Right renal pelvis (tissue), 4 donors: ENCODE measurements around the gene RAB25. TPM values are rescaled to one million over a fixed set of nuclear protein-coding genes. Genes with fewer than 3 reads are reported as not detected.
"Not testable (repeated sequence)": the region's sequence is repeated elsewhere in the genome, so short reads cannot be mapped to it uniquely, and the experiment has no call there.

Experiments used
- DNase-seq, 4 donors: peaks; one replicate each; pipeline ENCODE4 v3.0.0-alpha.2; 2013; ENCODE audit warnings: low read depth in 4 of 4, low spot score in 3 of 4, missing footprints in 1 of 4
- polyA plus RNA-seq, 4 donors: library from polyadenylated mRNA; unstranded; fragments of 120-200 nt; gene quantifications; one replicate each; pipeline ENCODE4 v1.2.1, GENCODE V29; 2013; ENCODE audit not compliant: insufficient read length in 4 of 4

The RAB25 gene
- polyA plus RNA-seq, 4 donors, result 51.6 to 65.8 (median 57.7) TPM

DNA sequence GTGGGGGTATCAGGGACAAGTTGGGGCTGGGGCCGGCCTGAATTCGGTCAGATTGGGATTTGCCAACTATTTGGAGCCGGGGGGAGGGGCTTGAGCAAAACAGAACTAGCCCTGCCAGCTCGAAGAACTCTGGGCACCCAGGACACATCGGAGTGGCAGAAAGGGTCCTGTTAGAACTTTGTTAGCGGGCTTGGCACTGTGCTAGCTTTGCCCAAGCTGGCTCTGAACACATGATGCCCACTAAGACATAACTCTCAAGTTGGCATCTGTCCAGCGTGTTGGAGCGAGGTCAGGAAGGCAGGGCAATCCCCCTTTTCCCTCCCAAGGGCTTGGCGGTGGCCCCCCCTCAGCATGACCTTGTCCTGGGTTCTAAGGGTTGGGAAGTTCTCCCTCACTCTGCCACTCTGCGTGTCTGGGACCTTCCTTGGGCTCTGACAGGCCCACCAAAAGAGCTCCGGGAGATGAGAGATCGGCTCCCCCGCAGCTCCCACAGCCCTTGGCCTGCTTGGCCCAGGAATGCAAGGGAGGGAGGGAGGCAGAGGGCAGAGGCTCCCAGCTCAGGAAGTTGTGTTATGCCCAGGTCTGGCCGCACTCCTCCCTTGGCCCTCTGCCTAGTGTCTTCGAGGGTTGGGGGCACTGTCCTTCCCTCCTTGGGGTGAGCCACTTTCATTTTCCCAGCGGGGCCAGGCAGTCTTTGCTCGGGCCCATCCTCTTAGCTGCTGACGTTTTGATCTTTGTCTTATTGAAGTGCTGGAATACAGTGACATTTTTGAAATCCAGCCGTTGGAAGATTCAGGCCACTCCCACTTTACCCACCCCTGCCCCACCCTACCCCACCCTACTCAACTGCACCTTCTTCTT lies 54.8 kb downstream of the RAB25 start:
- no peak for DNase-seq

DNA sequence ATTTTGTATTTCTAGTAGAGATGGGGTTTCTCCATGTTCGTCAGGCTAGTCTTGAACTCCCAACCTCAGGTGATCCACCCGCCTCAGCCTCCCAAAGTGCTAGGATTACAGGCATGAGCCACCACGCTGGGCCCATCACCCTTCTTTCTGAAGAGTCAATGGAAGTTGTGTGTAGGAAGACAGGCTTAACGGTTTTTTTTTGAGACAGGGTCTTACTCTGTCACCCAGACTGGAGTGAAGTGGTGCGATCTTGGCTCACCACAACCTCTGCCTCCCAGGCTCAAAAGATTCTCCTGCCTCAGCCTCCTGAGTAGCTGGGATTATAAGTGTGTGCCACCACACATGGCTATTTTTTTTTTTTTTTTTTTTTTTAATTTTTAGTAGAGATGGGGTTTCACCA lies 55.8 kb downstream of the RAB25 start:
- DNase-seq, result not testable (repeated sequence)

DNA sequence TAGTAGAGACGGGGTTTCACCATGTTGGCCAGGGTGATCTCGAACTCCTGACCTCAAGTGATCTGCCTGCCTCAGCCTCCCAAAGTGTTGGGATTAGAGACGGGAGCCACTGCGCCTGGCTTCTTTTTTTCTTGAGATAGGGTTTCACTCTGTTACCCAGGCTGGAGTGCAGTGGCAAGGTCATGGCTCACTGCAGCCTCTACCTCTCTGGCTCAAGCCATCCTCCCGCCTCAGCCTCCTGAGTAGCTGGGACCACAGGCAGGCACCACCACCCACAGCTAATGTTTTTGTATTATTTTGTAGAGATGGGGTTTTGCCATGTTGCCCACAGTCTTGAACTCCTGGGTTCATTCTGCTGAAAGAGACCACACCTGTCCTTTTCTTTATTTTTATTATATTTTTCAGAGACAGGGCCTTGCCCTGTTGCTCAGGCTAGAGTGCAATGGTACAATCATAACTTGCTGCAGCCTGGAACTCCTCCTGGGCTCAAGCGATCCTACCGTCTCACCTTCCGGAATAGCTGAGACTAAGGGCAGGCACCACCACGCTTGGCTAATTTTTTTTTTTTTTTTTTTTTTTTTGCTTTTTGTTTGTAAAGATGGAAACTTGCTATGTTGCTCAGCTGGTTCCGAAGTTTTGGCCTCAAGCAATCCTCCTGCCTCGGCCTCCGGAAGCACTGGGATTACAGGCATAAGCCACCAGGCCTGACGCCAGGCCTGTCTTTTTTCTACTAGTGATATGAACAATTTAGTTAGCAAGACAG lies 56.6 kb downstream of the RAB25 start:
- DNase-seq, result no peak

DNA sequence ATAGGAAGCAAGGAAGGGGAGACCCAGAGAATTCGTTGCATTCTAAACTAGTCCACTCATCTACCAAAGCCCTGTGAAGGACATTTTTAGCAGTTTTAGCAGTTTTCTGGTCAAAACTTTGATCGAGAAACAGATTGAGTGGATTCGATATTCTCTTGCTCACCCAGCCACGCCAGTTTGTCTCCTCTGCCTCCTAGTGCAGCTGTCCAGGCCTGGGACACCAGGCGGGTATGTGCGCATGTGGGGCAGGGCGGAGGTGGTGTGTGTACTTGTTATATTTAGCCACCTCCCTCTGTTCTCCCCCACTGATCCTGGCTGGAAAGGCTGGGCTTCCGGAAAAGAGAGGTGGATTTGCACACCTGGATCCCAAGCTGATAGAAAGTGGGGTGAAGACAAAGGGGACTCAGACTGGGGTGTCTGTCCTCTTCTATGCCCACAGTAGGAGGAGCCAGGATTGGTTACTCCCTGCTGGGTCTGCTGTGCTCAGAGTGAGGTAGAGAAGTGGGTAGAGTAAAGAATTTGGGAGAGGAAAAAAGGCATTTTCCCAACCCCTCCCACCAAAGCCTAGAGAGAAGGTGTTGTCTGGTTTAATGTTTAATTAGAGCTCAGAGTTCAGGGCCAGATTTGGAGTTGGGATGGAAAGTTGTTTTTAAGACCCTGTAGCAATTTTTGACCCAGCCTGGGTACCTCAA lies 57.4 kb downstream of the RAB25 start:
- no peak for DNase-seq

DNA sequence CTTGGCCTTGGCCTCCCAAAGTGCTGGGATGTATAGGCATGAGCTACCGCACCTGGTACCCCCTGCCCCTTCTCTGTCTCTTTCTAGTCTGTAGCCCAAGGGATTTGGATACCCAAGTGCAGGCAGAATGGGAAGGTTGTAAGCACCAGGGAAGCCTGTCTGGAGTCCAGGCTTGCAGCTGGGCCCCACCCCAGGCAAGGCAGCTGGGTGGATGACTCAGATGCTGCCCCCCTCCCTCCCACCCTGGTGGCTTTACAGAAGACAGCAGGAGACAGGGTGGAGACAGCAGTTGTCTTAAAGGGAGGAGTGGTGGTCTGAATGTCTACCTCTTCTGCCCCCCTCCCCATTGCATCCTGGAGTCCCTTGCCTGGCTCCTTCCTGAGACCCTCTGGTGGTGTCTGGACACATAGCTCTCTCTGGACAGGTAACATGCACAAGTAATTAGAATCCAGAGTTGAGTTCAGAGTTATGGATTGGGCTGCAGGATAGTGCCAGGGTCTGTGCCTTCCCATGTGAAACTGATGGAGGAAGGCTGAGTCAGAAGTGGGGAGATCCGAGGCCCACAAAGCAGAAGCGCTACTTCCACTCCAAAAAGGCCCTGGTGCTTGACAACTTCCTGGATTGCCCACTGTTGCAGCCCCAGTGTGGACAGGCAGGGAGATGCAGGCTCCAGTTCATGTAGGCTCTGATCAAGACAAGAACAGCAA lies 58.7 kb downstream of the RAB25 start:
- DNase-seq, result no peak

Other genes starting within 250 kb of the RAB25 start
- gene GON4L, start 203.9 kb upstream of the RAB25 start, polyA plus RNA-seq, result 10 to 100 TPM; 39.1 to 48.6 (median 44.8) TPM
- 10 to 100 TPM; 20.6 to 24.2 (median 21.9) TPM for gene SYT11, start 201.6 kb upstream of the RAB25 start, polyA plus RNA-seq
- 10 to 100 TPM; 45.4 to 52.7 (median 49.2) TPM for gene RIT1, start 149.8 kb upstream of the RAB25 start, polyA plus RNA-seq
- gene KHDC4, start 126.7 kb upstream of the RAB25 start, polyA plus RNA-seq, result 10 to 100 TPM; 48.7 to 61.0 (median 50.7) TPM
- under 1 TPM; 0.21 to 0.32 (median 0.23) TPM for gene RXFP4, start 119.5 kb upstream of the RAB25 start, polyA plus RNA-seq
- 10 to 100 TPM; 75.9 to 86.8 (median 80.2) TPM for gene ARHGEF2, start 82.6 kb upstream of the RAB25 start, polyA plus RNA-seq
- 100 to 1,000 TPM; 388 to 421 (median 420) TPM for gene SSR2, start 40.2 kb upstream of the RAB25 start, polyA plus RNA-seq
- gene UBQLN4, start 7.4 kb upstream of the RAB25 start, polyA plus RNA-seq, result 10 to 100 TPM; 48.6 to 56.0 (median 52.2) TPM
- 10 to 100 TPM; 50.1 to 69.4 (median 54.7) TPM for gene LAMTOR2, start 6.4 kb upstream of the RAB25 start, polyA plus RNA-seq
- 10 to 100 TPM; 42.9 to 50.2 (median 46.4) TPM for gene MEX3A, start 21.3 kb downstream of the RAB25 start, polyA plus RNA-seq
- 100 to 1,000 TPM in 1 of 4 donors, 10 to 100 TPM in 3; 78.9 to 123 (median 90.4) TPM for gene LMNA, start 53.6 kb downstream of the RAB25 start, polyA plus RNA-seq
- gene SEMA4A, start 92.4 kb downstream of the RAB25 start, polyA plus RNA-seq, result 10 to 100 TPM; 18.2 to 27.1 (median 21.5) TPM
- gene SLC25A44, start 132.9 kb downstream of the RAB25 start, polyA plus RNA-seq, result 10 to 100 TPM; 26.9 to 32.7 (median 30.7) TPM
- 10 to 100 TPM; 85.7 to 87.8 (median 86.9) TPM for gene PMF1, start 151.8 kb downstream of the RAB25 start, polyA plus RNA-seq
- 1 to 10 TPM; 1.5 to 3.7 (median 2.3) TPM for gene BGLAP, start 181.0 kb downstream of the RAB25 start, polyA plus RNA-seq
- gene PAQR6, start 186.9 kb downstream of the RAB25 start, polyA plus RNA-seq, result 1 to 10 TPM; 2.5 to 5.0 (median 3.8) TPM
- gene SMG5, start 221.7 kb downstream of the RAB25 start, polyA plus RNA-seq, result 10 to 100 TPM; 60.8 to 64.6 (median 62.6) TPM
- gene TMEM79, start 223.2 kb downstream of the RAB25 start, polyA plus RNA-seq, result 1 to 10 TPM; 4.8 to 7.5 (median 6.3) TPM
- 10 to 100 TPM; 57.3 to 70.0 (median 63.4) TPM for gene GLMP, start 234.5 kb downstream of the RAB25 start, polyA plus RNA-seq
- gene VHLL, start 238.1 kb downstream of the RAB25 start, polyA plus RNA-seq, result under 1 TPM in 1 of 4 donors, not detected in 3; 0.24 TPM